NCI-H446 treated with DMSO at 0.1 percent for 48 hours (cell line): Measurements from ENCODE around the gene PDE3B.
"Not testable (repeated sequence)": the region's sequence is repeated elsewhere in the genome, so short reads cannot be mapped to it uniquely, and the experiment has no call there.

Source experiments
- DNase-seq: peaks from one replicate; lab custom pipeline; 2025; lab: John Stamatoyannopoulos, UW

PDE3B gene

GRCh38 chr11:14641801-14642200 is 1.8 kb upstream of the PDE3B start:
- DNase-seq = no peak

- DNase-seq = no peak
Measured at GRCh38 chr11:14642453-14642852, 1.2 kb upstream of the PDE3B start.

- DNase-seq = no peak
Measured at GRCh38 chr11:14642873-14643696, 519 bp upstream of the PDE3B start.

GRCh38 chr11:14644226-14645014 is 816 bp downstream of the PDE3B start:
- DNase-seq = no peak

- peak; percentile 27 for DNase-seq
Measured at GRCh38 chr11:14645015-14645912, 1.7 kb downstream of the PDE3B start.

- peak; percentile 15 for DNase-seq
Measured at GRCh38 chr11:14645985-14646900, 2.6 kb downstream of the PDE3B start.

- DNase-seq = no peak
Measured at GRCh38 chr11:14650064-14650463, 6.5 kb downstream of the PDE3B start.

- no peak for DNase-seq
Measured at GRCh38 chr11:14653090-14653489, 9.5 kb downstream of the PDE3B start.

GRCh38 chr11:14655435-14655834 is 11.8 kb downstream of the PDE3B start:
- no peak for DNase-seq

- DNase-seq = no peak
Measured at GRCh38 chr11:14656536-14657457, 13.2 kb downstream of the PDE3B start.

- no peak for DNase-seq
Measured at GRCh38 chr11:14657841-14658240, 14.2 kb downstream of the PDE3B start.

- DNase-seq = not testable (repeated sequence)
Measured at GRCh38 chr11:14664926-14665325, 21.3 kb downstream of the PDE3B start.

- DNase-seq = not testable (repeated sequence)
Measured at GRCh38 chr11:14667329-14667728, 23.7 kb downstream of the PDE3B start.

- DNase-seq = no peak
Measured at GRCh38 chr11:14668731-14669301, 25.2 kb downstream of the PDE3B start.

GRCh38 chr11:14669499-14669898 is 25.9 kb downstream of the PDE3B start:
- DNase-seq = no peak

GRCh38 chr11:14669958-14670357 is 26.4 kb downstream of the PDE3B start:
- DNase-seq = no peak

GRCh38 chr11:14672635-14673034 is 29.0 kb downstream of the PDE3B start:
- DNase-seq = no peak

- DNase-seq = no peak
Measured at GRCh38 chr11:14673421-14673820, 29.8 kb downstream of the PDE3B start.

- no peak for DNase-seq
Measured at GRCh38 chr11:14673824-14674405, 30.3 kb downstream of the PDE3B start.
